HG02970 (cell line): ENCODE data around the gene NDEL1.

Source experiments
- ATAC-seq: cut with Tn5 transposase; IDR thresholded peaks from one replicate; pipeline ENCODE4 v1.9.1; 2021; ENCODE audit warnings: mild to moderate bottlenecking, moderate library complexity, moderate number of reproducible peaks; ENCODE audit not compliant: unreplicated experiment, low FRiP score

Gene NDEL1

DNA sequence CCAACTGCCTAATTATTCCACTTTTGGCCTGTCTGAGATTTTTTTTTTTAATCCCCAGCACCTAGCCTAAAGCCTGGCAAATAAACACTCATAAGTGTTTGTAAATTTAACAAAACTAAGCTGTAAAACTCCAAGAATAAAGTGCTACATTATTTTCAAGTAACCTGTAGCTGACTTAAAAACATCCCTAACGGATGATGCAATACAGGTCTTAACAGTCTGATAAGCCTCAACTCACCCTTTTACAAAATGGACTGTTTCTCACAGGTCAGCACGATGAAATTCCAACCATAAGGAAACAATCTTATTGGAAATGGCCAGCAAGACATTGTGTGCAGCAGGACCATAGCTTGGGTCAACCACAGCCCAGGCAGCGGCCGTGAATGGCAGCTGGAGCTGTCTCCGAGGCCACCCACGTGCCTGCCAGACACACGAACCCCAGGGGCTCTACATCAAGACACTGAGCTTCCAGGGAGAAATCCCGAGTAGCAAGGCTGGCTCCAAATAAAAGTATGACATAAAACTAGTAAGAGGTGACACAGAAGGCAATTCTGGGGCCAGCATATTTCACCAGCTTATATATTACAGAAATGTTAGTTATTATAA lies 58.9 kb downstream of the NDEL1 start:
- no peak for ATAC-seq

GRCh38 chr17:8496081-8496480 lies 60.4 kb downstream of the NDEL1 start:
- ATAC-seq: no peak

- ATAC-seq: no peak
These were observed 63.5 kb downstream of the NDEL1 start for GRCh38 chr17:8499171-8499570.

DNA sequence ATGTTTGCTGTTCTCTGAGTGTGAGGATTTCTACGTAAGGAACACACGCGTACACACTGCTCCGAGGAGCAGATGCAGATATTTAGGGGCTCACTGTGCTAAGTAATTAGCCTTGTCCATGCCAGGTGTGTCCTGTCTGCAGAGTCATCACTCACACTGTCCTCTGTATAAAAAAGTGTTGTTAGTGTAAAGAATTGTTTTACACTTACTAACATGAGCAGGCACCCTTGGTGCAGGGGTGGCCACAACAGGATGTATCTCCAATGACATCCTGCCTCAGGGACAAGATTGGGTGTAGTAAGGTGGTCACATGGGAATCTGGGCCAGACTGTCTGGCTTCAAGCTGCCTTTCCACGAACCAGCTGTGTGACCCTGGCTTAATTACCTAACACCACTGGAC lies 63.9 kb downstream of the NDEL1 start:
- no peak for ATAC-seq

DNA sequence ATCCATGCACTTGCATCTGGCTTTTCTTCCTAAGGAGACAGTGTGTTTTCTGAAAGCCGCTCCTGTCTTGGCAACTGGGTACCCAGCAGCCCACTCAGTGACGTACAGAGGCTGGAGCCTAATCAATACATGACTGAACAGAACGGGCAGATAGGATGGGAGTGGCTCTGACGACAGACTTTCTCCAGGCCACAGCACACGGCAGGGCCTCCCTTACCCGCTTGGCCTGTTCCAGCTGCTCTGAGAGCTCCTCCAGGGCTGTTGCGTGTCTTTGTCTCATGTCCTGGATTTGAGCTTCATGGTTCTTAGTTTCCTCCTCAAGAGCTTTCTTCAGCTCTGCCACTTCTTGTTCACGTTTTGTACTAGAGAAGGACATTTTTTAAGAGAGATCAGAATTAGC lies 64.9 kb downstream of the NDEL1 start:
- no peak for ATAC-seq

- no peak for ATAC-seq
These were observed 66.4 kb downstream of the NDEL1 start for GRCh38 chr17:8502126-8502525.

GRCh38 chr17:8503368-8503767 lies 67.7 kb downstream of the NDEL1 start:
- no peak for ATAC-seq

GRCh38 chr17:8503807-8504206 lies 68.1 kb downstream of the NDEL1 start:
- no peak for ATAC-seq

GRCh38 chr17:8504460-8505207 lies 69.0 kb downstream of the NDEL1 start:
- ATAC-seq: no peak

DNA sequence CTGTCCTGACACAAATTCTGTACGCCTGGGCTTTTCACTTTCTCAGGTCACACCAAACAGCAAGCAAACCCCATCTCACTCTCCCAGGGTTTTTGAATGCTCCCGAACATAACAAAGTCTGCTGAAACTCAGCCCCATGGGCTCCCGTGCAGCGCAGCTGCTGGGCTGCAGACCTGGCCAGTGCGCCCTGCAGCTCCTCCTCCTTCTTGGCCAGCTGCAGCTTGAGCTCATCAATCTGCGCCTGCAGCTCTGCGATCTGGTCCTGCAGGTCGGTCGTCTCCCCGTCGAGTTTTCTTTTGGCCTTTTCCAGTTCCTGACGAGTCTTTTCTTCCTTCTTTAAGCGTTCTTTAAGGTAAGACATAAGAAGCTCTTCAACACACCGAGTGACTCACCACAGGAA lies 70.5 kb downstream of the NDEL1 start:
- no peak for ATAC-seq

GRCh38 chr17:8514801-8515200 lies 79.1 kb downstream of the NDEL1 start:
- ATAC-seq: no peak
